WTC11 (cell line): Measurements from ENCODE around the gene LCP1. TPM values are rescaled to one million over a fixed set of nuclear protein-coding genes. Genes with fewer than 3 reads are reported as not detected.

Source experiments
- ATAC-seq: fragments of 200-7000 bp; cut with Tn5 transposase; 2 replicates; pipeline ENCODE4 v1.10.0; 2021; ENCODE audit warnings: mild to moderate bottlenecking, moderate library complexity
- CTCF ChIA-PET: fragments of 300-600 bp; sonication (Branson Sonifier 250); formaldehyde crosslinking; loops from one replicate; lab custom pipeline; 2021; ENCODE audit warnings: antibody characterized with exemption; lab: Charles Lee
- POLR2A ChIA-PET: fragments of 350-600 bp; sonication (Branson Sonifier 250); formaldehyde crosslinking; loops from one replicate; lab custom pipeline; 2021; ENCODE audit warnings: antibody characterized with exemption; lab: Charles Lee
- DNase-seq: peaks from one replicate; pipeline ENCODE4 v3.0.0; 2021; ENCODE audit warnings: low spot score
- H3K27ac Mint-ChIP-seq: 2 replicates; pipeline ENCODE4 v1.8.0; 2021; ENCODE audit warnings: mixed read lengths
- H3K27me3 Mint-ChIP-seq: 2 replicates; pipeline ENCODE4 v1.8.0; 2021; ENCODE audit warnings: low read depth, mild to moderate bottlenecking, moderate library complexity, mixed read lengths
- H3K36me3 Mint-ChIP-seq: 2 replicates; pipeline ENCODE4 v1.8.0; 2021; ENCODE audit warnings: mixed read lengths
- H3K4me1 Mint-ChIP-seq: 2 replicates; pipeline ENCODE4 v1.8.0; 2022; ENCODE audit warnings: mixed read lengths
- H3K4me3 Mint-ChIP-seq: 2 replicates; pipeline ENCODE4 v1.8.0; 2021; ENCODE audit warnings: mild to moderate bottlenecking, moderate library complexity, mixed read lengths
- H3K9me3 Mint-ChIP-seq: 2 replicates; pipeline ENCODE4 v1.8.0; 2021; ENCODE audit warnings: mixed read lengths
- ATF1 ChIP-seq: sonication (generic); formaldehyde crosslinking; IDR thresholded peaks from 2 replicates; pipeline ENCODE4 v1.8.1; 2023; ENCODE audit warnings: mild to moderate bottlenecking, moderate library complexity, missing genetic modification reagents
- ESRRA ChIP-seq: sonication (generic); formaldehyde crosslinking; IDR thresholded peaks from 2 replicates; pipeline ENCODE4 v1.8.1; 2022; ENCODE audit warnings: mild to moderate bottlenecking, missing genetic modification reagents, borderline replicate concordance
- KAT7 ChIP-seq: sonication (generic); formaldehyde crosslinking; IDR thresholded peaks from 2 replicates; pipeline ENCODE4 v1.8.1; 2023; ENCODE audit warnings: missing genetic modification reagents, mild to moderate bottlenecking, borderline replicate concordance
- MYBL2 ChIP-seq: sonication (generic); formaldehyde crosslinking; IDR thresholded peaks from 2 replicates; pipeline ENCODE4 v1.8.1; 2023; ENCODE audit warnings: mild to moderate bottlenecking, moderate library complexity, missing genetic modification reagents
- NFATC4 ChIP-seq: fragments of 250-450 bp; sonication (Bioruptor Pico); IDR thresholded peaks from 2 replicates; pipeline ENCODE4 v1.9.0; 2021; ENCODE audit warnings: mild to moderate bottlenecking
- NFYB ChIP-seq: sonication (generic); formaldehyde crosslinking; conservative IDR thresholded peaks from 2 replicates; pipeline ENCODE4 v1.8.0; 2022; ENCODE audit warnings: low read depth, missing genetic modification reagents
- NR3C1 ChIP-seq: sonication (generic); formaldehyde crosslinking; conservative IDR thresholded peaks from 2 replicates; pipeline ENCODE4 v1.8.1; 2023; ENCODE audit warnings: low read depth, mild to moderate bottlenecking, missing genetic modification reagents
- OVOL2 ChIP-seq: fragments of 250-450 bp; sonication (Bioruptor Pico); IDR thresholded peaks from 2 replicates; pipeline ENCODE4 v1.9.0; 2021; ENCODE audit warnings: mild to moderate bottlenecking, borderline replicate concordance
- TCF7 ChIP-seq: sonication (generic); formaldehyde crosslinking; IDR thresholded peaks from 2 replicates; pipeline ENCODE4 v1.8.0; 2022; ENCODE audit warnings: mild to moderate bottlenecking, low read depth, missing genetic modification reagents, moderate library complexity
- ZBTB21 ChIP-seq: sonication (generic); formaldehyde crosslinking; IDR thresholded peaks from 2 replicates; pipeline ENCODE4 v1.8.1; 2023; ENCODE audit warnings: mild to moderate bottlenecking, missing genetic modification reagents, borderline replicate concordance
- ZNF121 ChIP-seq: sonication (generic); formaldehyde crosslinking; IDR thresholded peaks from 2 replicates; pipeline ENCODE4 v1.8.0; 2023; ENCODE audit warnings: missing genetic modification reagents
- ZNF317 ChIP-seq: sonication (generic); formaldehyde crosslinking; IDR thresholded peaks from 2 replicates; pipeline ENCODE4 v1.8.1; 2023; ENCODE audit warnings: low read depth, mild to moderate bottlenecking, moderate library complexity, missing genetic modification reagents, borderline replicate concordance
- total RNA-seq: library from RNA; stranded (reverse); gene quantifications from 3 replicates; pipeline ENCODE4 v1.2.3, GENCODE V29; 2021
- TF ChIP-seq, protein P1 (sequence below): fragments of 250-450 bp; sonication (Bioruptor Pico); IDR thresholded peaks from 2 replicates; pipeline ENCODE4 v1.8.0; 2021; ENCODE audit warnings: mild to moderate bottlenecking
- TF ChIP-seq, protein P2 (sequence below): sonication (generic); formaldehyde crosslinking; IDR thresholded peaks from 2 replicates; pipeline ENCODE4 v1.8.1; 2023; ENCODE audit warnings: mild to moderate bottlenecking, missing genetic modification reagents
- TF ChIP-seq, protein P3 (sequence below): sonication (generic); formaldehyde crosslinking; IDR thresholded peaks from 2 replicates; pipeline ENCODE4 v1.8.1; 2022; ENCODE audit warnings: low read depth, mild to moderate bottlenecking, moderate library complexity, missing genetic modification reagents, borderline replicate concordance
- TF ChIP-seq, protein P4 (sequence below): fragments of 250-450 bp; sonication (Bioruptor Pico); conservative IDR thresholded peaks from 2 replicates; pipeline ENCODE4 v1.9.0; 2021; ENCODE audit warnings: mild to moderate bottlenecking
- TF ChIP-seq, protein P5 (sequence below): sonication (generic); formaldehyde crosslinking; IDR thresholded peaks from 2 replicates; pipeline ENCODE4 v1.8.0; 2023; ENCODE audit warnings: missing genetic modification reagents
- TF ChIP-seq, protein P6 (sequence below): sonication (generic); formaldehyde crosslinking; IDR thresholded peaks from 2 replicates; pipeline ENCODE4 v1.8.1; 2023; ENCODE audit warnings: mild to moderate bottlenecking, missing genetic modification reagents
- TF ChIP-seq, protein P7 (sequence below): fragments of 250-450 bp; sonication (Bioruptor Pico); IDR thresholded peaks from 2 replicates; pipeline ENCODE4 v1.9.0; 2021; ENCODE audit warnings: mild to moderate bottlenecking, borderline replicate concordance
- TF ChIP-seq, protein P8 (sequence below): fragments of 250-450 bp; sonication (Bioruptor Pico); IDR thresholded peaks from 2 replicates; pipeline ENCODE4 v2.1.2; 2022; ENCODE audit warnings: mild to moderate bottlenecking, moderate library complexity

LCP1 gene
- total RNA-seq, 1 experiment from 2014 or later: 3.2 TPM

DNA sequence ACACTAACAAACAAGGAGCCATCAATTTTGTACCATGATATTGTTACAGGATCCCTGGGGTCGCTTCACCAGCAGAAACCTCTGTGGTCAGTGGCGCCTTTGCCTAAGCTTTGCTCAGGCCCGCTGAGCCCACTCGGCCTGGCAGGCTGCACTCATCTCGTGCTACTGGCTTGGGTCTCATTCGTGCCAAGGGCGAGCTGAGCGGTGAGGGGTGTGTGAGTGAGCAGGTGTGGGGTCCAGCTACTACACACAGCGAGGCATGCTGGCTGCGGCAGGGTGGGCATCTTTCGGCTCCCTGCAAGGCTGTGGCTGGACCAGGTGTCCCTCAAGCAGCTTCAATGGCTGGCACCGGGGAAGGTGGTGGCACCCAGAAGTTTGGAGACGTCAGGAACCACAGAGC is 96.2 kb downstream of the LCP1 start (continued):
- TF ChIP-seq, protein P1, sequence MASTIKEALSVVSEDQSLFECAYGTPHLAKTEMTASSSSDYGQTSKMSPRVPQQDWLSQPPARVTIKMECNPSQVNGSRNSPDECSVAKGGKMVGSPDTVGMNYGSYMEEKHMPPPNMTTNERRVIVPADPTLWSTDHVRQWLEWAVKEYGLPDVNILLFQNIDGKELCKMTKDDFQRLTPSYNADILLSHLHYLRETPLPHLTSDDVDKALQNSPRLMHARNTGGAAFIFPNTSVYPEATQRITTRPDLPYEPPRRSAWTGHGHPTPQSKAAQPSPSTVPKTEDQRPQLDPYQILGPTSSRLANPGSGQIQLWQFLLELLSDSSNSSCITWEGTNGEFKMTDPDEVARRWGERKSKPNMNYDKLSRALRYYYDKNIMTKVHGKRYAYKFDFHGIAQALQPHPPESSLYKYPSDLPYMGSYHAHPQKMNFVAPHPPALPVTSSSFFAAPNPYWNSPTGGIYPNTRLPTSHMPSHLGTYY (CRISPR knock-in tag): no peak
- no peak for TF ChIP-seq MYBL2 (CRISPR knock-in tag)
- TF ChIP-seq ZNF121: no peak
- TF ChIP-seq, protein P2, sequence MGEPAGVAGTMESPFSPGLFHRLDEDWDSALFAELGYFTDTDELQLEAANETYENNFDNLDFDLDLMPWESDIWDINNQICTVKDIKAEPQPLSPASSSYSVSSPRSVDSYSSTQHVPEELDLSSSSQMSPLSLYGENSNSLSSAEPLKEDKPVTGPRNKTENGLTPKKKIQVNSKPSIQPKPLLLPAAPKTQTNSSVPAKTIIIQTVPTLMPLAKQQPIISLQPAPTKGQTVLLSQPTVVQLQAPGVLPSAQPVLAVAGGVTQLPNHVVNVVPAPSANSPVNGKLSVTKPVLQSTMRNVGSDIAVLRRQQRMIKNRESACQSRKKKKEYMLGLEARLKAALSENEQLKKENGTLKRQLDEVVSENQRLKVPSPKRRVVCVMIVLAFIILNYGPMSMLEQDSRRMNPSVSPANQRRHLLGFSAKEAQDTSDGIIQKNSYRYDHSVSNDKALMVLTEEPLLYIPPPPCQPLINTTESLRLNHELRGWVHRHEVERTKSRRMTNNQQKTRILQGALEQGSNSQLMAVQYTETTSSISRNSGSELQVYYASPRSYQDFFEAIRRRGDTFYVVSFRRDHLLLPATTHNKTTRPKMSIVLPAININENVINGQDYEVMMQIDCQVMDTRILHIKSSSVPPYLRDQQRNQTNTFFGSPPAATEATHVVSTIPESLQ (CRISPR knock-in tag): no peak
- no peak for TF ChIP-seq TCF7
- no peak for TF ChIP-seq NFYB (CRISPR knock-in tag)
- TF ChIP-seq KAT7 (CRISPR knock-in tag): no peak
- TF ChIP-seq, protein P3, sequence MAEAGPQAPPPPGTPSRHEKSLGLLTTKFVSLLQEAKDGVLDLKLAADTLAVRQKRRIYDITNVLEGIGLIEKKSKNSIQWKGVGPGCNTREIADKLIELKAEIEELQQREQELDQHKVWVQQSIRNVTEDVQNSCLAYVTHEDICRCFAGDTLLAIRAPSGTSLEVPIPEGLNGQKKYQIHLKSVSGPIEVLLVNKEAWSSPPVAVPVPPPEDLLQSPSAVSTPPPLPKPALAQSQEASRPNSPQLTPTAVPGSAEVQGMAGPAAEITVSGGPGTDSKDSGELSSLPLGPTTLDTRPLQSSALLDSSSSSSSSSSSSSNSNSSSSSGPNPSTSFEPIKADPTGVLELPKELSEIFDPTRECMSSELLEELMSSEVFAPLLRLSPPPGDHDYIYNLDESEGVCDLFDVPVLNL: no peak

DNA sequence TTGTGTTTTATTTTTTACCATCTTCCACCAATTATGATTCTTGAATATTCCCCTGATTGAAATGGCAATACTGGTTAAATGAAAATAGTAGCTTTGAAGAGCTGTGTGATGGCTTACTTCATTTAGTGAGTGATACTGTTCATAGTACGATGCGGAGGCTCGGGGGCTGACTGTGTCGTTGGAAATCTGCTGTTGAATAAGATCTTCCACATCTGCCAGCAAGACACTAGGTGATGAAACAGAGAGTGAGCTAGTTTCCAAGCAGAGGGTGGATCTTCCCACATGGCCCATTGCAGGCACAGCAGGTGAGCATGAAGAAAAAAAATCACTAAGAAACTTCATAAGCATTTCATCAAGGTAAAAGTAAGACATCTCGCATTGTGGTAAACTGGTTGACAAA is 99.7 kb downstream of the LCP1 start:
- DNase-seq: no peak
- CTCF ChIA-PET: no interaction called here
- ATAC-seq: no peak
- Mint-ChIP-seq H3K36me3 (no peaks in the 10 kb centered on the region), H3K9me3 (0 out of 2 replicates have a peak, but pooled peaks cover 4% of the 10 kb centered on the region), H3K4me3 (no peak overlapping the region), H3K4me1 (no peaks in the 10 kb centered on the region), H3K27ac (no peak overlapping the region), H3K27me3 (no peaks in the 10 kb centered on the region; the same call in 1 of the 2 replicates)
- POLR2A ChIA-PET: no interaction called here
- TF ChIP-seq, protein P4, sequence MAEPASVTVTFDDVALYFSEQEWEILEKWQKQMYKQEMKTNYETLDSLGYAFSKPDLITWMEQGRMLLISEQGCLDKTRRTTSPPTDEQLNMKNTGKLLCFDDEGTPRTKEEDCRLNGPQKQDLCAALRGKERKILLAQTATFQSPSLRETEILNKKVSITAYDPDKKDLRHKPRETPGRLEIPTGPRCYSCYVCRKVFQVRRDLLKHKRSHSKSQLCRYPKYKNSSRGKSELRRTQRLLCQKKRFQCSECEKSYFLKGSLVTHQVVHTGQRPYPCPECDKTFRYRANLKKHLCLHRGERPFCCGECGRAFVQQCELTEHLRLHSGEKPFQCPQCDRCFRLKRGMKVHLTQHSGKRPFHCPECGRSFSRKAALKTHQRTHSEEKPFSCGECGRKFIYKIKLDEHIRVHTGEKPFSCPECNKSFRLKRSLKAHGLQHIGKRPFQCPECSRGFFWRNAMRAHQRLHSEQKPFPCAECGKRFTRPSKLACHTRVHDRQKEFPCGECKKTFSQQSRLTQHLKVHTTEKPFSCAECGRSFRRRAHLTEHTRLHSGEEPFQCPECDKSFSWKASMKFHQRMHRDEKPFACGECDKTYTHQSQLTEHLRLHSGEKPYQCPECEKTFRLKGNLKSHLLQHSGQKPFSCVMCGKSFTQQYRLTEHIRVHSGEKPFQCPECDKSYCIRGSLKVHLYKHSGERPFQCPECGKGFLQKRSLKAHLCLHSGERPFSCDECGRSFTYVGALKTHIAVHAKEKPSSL: no peak
- TF ChIP-seq, protein P5, sequence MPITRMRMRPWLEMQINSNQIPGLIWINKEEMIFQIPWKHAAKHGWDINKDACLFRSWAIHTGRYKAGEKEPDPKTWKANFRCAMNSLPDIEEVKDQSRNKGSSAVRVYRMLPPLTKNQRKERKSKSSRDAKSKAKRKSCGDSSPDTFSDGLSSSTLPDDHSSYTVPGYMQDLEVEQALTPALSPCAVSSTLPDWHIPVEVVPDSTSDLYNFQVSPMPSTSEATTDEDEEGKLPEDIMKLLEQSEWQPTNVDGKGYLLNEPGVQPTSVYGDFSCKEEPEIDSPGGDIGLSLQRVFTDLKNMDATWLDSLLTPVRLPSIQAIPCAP: no peak
- TF ChIP-seq, protein P6, sequence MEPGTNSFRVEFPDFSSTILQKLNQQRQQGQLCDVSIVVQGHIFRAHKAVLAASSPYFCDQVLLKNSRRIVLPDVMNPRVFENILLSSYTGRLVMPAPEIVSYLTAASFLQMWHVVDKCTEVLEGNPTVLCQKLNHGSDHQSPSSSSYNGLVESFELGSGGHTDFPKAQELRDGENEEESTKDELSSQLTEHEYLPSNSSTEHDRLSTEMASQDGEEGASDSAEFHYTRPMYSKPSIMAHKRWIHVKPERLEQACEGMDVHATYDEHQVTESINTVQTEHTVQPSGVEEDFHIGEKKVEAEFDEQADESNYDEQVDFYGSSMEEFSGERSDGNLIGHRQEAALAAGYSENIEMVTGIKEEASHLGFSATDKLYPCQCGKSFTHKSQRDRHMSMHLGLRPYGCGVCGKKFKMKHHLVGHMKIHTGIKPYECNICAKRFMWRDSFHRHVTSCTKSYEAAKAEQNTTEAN (CRISPR knock-in tag): no peak
- TF ChIP-seq ZBTB21 (CRISPR knock-in tag) (no peak), NR3C1 (CRISPR knock-in tag) (no peak), NFATC4 (no peak), OVOL2 (CRISPR knock-in tag) (no peak), ZNF317 (no peak), ATF1 (CRISPR knock-in tag) (no peak), ESRRA (no peak)
- TF ChIP-seq, protein P7, sequence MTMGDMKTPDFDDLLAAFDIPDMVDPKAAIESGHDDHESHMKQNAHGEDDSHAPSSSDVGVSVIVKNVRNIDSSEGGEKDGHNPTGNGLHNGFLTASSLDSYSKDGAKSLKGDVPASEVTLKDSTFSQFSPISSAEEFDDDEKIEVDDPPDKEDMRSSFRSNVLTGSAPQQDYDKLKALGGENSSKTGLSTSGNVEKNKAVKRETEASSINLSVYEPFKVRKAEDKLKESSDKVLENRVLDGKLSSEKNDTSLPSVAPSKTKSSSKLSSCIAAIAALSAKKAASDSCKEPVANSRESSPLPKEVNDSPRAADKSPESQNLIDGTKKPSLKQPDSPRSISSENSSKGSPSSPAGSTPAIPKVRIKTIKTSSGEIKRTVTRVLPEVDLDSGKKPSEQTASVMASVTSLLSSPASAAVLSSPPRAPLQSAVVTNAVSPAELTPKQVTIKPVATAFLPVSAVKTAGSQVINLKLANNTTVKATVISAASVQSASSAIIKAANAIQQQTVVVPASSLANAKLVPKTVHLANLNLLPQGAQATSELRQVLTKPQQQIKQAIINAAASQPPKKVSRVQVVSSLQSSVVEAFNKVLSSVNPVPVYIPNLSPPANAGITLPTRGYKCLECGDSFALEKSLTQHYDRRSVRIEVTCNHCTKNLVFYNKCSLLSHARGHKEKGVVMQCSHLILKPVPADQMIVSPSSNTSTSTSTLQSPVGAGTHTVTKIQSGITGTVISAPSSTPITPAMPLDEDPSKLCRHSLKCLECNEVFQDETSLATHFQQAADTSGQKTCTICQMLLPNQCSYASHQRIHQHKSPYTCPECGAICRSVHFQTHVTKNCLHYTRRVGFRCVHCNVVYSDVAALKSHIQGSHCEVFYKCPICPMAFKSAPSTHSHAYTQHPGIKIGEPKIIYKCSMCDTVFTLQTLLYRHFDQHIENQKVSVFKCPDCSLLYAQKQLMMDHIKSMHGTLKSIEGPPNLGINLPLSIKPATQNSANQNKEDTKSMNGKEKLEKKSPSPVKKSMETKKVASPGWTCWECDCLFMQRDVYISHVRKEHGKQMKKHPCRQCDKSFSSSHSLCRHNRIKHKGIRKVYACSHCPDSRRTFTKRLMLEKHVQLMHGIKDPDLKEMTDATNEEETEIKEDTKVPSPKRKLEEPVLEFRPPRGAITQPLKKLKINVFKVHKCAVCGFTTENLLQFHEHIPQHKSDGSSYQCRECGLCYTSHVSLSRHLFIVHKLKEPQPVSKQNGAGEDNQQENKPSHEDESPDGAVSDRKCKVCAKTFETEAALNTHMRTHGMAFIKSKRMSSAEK: no peak
- TF ChIP-seq, protein P3: no peak
- TF ChIP-seq, protein P8, sequence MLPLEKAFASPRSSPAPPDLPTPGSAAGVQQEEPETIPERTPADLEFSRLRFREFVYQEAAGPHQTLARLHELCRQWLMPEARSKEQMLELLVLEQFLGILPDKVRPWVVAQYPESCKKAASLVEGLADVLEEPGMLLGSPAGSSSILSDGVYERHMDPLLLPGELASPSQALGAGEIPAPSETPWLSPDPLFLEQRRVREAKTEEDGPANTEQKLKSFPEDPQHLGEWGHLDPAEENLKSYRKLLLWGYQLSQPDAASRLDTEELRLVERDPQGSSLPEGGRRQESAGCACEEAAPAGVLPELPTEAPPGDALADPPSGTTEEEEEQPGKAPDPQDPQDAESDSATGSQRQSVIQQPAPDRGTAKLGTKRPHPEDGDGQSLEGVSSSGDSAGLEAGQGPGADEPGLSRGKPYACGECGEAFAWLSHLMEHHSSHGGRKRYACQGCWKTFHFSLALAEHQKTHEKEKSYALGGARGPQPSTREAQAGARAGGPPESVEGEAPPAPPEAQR (CRISPR knock-in tag): no peak
